HCT116 (cell line): Measurements from ENCODE around the gene SERTAD4.

Experiments used
- CEBPB ChIP-seq: IDR thresholded peaks from 2 replicates; pipeline ENCODE4 v1.6.1; 2012; ENCODE audit warnings: low read depth
- EZH2 ChIP-seq: fragments of 200-600 bp; sonication (generic); IDR thresholded peaks from 2 replicates; pipeline ENCODE4 v1.6.1; 2017; ENCODE audit warnings: antibody characterized with exemption, mixed run types
- EZH2phosphoT487 ChIP-seq: fragments of 200-600 bp; IDR thresholded peaks from 2 replicates; pipeline ENCODE4 v1.6.1; 2018; ENCODE audit warnings: antibody characterized with exemption, borderline replicate concordance
- POLR2AphosphoS5 ChIP-seq: IDR thresholded peaks from 2 replicates; pipeline ENCODE4 v1.6.1; 2011; ENCODE audit warnings: mild to moderate bottlenecking, low read depth, low read length, moderate library complexity
- SP1 ChIP-seq: IDR thresholded peaks from 2 replicates; pipeline ENCODE4 v1.6.1; 2012; ENCODE audit warnings: low read depth
- TF ChIP-seq, protein P1 (sequence below): IDR thresholded peaks from 2 replicates; pipeline ENCODE4 v1.6.1; 2012; ENCODE audit warnings: low read depth
- TF ChIP-seq, protein P2 (sequence below): IDR thresholded peaks from 2 replicates; pipeline ENCODE4 v1.6.1; 2012
- TF ChIP-seq, protein P3 (sequence below), 3 experiments: fragments of 200-600 bp in 1 of 3; sonication (generic) in 1 of 3; IDR thresholded peaks in 2 of 3; conservative IDR thresholded peaks in 1 of 3; 2 replicates each; pipeline ENCODE4 v1.5.1; 2012 to 2017; ENCODE audit warnings: low read depth in 2 of 3, low read length in 2 of 3, antibody characterized with exemption in 1 of 3, borderline replicate concordance in 1 of 3, control low read depth in 1 of 3, mild to moderate bottlenecking in 1 of 3, mixed read lengths in 1 of 3, mixed run types in 1 of 3, moderate library complexity in 1 of 3; ENCODE audit not compliant: insufficient read depth in 1 of 3

DNA sequence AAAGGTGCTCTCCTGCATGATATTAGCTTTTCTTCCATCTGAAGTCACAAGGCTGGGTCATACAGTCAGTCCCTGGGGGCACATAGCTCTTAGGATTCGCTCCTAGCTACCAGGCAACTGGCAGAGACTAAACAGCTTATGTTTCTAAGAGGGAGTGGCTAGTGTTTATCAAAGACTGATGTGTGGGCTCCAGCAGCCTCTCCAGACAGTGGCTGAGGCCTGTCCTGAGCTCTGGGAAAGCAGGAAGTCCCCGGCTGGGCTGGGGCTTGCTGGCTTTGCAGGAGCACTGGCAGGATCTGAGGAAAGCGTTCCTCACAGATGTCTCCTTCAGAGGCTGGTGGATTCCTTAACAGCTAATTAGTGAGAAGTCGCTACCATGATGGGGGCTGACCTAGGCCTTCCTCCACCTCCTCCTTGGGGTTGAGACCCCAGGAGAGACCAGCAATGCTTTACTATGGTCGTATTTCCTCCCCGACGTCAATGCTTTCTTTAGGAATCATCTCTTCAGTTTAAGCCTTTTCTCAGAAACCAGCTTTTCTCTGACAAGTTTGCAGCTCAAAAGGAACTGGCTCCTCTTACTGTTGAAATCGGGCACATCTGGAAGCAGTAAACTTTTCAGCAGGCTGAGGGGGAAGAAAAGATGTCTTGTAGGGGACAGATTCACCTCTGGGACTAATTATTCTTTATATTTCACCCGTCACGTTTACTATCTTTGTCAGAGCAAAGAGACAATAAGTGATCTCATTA lies 62.6 kb downstream of the SERTAD4 start:
- TF ChIP-seq, protein P1, sequence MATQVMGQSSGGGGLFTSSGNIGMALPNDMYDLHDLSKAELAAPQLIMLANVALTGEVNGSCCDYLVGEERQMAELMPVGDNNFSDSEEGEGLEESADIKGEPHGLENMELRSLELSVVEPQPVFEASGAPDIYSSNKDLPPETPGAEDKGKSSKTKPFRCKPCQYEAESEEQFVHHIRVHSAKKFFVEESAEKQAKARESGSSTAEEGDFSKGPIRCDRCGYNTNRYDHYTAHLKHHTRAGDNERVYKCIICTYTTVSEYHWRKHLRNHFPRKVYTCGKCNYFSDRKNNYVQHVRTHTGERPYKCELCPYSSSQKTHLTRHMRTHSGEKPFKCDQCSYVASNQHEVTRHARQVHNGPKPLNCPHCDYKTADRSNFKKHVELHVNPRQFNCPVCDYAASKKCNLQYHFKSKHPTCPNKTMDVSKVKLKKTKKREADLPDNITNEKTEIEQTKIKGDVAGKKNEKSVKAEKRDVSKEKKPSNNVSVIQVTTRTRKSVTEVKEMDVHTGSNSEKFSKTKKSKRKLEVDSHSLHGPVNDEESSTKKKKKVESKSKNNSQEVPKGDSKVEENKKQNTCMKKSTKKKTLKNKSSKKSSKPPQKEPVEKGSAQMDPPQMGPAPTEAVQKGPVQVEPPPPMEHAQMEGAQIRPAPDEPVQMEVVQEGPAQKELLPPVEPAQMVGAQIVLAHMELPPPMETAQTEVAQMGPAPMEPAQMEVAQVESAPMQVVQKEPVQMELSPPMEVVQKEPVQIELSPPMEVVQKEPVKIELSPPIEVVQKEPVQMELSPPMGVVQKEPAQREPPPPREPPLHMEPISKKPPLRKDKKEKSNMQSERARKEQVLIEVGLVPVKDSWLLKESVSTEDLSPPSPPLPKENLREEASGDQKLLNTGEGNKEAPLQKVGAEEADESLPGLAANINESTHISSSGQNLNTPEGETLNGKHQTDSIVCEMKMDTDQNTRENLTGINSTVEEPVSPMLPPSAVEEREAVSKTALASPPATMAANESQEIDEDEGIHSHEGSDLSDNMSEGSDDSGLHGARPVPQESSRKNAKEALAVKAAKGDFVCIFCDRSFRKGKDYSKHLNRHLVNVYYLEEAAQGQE = no peak
- TF ChIP-seq SP1 (no peak), CEBPB (no peak), EZH2phosphoT487 (no peak), EZH2 (no peak), POLR2AphosphoS5 (no peak)
- TF ChIP-seq, protein P2, sequence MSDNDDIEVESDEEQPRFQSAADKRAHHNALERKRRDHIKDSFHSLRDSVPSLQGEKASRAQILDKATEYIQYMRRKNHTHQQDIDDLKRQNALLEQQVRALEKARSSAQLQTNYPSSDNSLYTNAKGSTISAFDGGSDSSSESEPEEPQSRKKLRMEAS = no peak
- TF ChIP-seq, protein P3, sequence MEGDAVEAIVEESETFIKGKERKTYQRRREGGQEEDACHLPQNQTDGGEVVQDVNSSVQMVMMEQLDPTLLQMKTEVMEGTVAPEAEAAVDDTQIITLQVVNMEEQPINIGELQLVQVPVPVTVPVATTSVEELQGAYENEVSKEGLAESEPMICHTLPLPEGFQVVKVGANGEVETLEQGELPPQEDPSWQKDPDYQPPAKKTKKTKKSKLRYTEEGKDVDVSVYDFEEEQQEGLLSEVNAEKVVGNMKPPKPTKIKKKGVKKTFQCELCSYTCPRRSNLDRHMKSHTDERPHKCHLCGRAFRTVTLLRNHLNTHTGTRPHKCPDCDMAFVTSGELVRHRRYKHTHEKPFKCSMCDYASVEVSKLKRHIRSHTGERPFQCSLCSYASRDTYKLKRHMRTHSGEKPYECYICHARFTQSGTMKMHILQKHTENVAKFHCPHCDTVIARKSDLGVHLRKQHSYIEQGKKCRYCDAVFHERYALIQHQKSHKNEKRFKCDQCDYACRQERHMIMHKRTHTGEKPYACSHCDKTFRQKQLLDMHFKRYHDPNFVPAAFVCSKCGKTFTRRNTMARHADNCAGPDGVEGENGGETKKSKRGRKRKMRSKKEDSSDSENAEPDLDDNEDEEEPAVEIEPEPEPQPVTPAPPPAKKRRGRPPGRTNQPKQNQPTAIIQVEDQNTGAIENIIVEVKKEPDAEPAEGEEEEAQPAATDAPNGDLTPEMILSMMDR (IDR thresholded peaks at IDR 0.05 in 2 of 3, conservative IDR thresholded peaks at IDR 0.05 in 1 of 3; ENCODE audit: borderline replicate concordance in 1 of 3, insufficient read depth in 1 of 3, low read depth in 2 of 3, low read length in 2 of 3) = no peak
